HG02610 (cell line): Measurements from ENCODE around the gene NTN1.
"Not testable (repeated sequence)": the region's sequence is repeated elsewhere in the genome, so short reads cannot be mapped to it uniquely, and the experiment has no call there.

Experiments
- ATAC-seq: cut with Tn5 transposase; IDR thresholded peaks from one replicate; pipeline ENCODE4 v1.9.1; 2021; ENCODE audit warnings: mild to moderate bottlenecking, moderate library complexity; ENCODE audit not compliant: unreplicated experiment

The NTN1 gene

DNA sequence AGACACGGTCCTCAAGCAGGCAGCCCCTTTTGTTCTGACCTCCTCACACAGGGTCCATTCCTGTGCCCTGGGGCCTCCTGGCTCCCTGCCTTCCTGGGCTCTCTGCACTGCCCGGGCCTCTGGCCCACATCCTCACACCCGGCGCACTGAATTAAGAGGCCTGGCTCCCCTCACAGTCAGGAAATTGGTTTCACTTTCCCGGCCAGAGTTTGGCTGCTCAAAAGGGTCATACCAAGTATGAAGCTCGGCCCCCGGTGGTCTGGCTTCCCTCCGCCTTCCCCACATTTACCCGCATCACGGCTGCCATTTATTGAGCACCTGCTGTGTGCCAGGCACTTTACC is 220.0 kb downstream of the NTN1 start:
- no peak for ATAC-seq

DNA sequence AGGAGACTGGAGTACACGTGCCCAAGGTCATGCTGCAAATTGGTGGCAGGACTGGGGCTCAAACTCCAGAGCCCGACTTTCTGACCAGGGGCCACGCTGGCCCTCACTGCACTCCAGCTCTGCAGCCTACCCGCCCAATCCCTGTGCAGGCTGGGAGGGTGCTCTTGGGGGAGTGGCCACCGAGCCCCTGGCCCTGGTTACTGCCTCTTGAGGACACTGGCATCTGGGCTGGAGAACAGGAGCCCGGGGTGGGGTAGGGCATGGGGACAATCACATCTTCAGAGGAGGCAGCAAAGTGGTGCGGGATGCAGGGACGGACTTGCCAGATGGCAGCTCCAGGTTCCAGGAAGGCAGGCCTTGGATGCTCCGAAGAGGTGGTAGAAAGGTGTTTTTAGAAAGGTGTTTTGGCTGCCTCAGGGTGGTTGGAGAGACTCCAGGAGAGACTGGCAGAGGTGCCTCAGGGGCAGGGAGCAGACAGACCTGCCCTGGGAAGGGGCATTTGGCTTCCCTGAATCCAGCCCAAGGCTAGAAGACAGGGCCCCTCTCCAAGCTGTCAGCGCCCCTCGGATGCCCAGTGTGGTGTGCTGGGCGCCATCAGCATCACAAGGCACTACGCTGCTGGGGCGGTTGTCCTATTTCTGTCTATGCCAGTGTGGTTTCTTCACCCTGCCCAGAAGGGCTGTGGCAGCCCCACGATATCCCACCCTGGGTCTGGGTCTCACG is 220.6 kb downstream of the NTN1 start:
- no peak for ATAC-seq

DNA sequence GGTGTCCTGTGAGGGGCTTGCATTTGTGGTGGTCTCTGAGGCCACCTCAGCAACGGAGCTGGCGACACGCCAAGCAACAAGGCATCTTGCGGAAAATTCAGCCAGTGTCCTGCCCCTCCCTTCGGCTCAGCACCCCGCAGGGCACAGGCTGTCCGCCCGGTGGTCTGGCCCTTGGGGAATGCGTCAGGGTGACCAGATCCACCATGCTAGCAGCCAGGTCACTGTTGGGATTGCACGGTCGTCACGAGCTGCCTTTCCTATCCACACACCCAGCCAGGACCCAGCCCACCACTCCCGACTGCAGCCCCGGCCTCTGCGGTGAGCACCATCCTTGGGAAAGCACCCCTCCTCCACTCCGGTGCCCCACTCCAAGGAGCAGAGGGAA is 221.2 kb downstream of the NTN1 start:
- ATAC-seq: no peak

DNA sequence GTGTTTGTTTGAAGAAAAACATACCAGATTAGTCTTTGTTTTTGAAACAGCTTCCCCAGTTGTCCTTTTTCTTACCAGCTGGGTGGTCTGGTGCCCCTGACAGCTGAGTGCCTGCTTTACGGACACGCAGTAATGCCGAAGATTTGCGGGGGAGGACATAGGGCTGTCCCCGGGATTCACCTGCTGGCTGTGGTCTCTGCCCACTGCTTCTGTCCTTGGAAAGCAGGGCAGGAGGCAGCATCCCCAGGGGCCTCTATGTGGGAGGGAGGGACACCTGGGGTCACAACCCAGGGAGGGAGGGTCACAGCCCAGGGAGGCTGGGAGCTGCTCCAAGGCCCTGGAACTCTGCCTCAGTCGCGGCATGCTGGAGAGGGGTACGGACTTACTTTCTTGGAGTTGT is 221.7 kb downstream of the NTN1 start:
- no peak for ATAC-seq

DNA sequence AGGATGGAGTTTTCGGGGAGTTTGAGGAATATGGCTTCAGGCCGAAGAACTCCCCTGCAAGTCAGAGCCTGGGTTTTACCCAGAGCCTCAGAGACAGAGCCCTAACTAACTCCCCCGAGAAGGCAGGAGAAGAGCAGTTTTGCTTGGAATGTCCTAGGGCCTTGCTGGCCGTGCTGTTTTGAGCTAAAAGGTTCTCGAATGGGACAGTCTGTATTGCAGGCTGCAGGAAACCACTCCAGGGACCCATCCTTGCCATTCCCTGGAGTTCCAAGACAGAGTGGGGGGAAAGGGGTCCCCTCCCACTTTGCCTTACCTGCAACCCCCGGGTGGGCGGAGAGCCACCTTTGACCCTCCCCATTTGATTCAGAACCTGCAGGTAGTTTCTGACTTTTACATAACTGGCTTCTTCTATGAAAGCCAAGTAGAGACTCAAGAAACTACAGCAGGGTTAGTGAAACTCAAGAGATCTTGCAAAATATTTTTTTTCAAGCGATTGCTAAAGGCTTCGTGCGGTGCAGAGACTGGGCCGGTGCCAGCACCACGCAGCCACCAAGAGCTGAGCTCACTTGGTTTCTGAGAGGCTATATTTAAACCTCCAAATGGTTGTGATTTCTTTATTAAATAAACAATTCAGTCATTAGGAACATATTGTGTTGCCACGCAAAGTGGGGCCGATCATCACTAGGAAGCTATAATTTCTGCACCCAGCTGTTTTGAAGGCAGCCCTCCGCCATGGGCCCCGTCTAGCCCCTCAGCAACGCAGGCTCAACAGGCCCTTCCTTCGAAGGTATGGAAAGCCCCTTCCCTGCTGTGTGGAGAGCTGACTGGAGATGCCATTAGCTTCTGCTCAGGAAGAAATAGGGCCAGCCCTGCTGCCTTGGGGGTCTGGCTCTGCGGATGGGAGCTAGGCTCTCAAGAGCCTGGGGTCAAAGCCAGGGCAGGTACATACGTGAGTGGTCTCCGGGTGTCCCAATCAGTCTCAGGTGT is 223.0 kb downstream of the NTN1 start:
- ATAC-seq: no peak

DNA sequence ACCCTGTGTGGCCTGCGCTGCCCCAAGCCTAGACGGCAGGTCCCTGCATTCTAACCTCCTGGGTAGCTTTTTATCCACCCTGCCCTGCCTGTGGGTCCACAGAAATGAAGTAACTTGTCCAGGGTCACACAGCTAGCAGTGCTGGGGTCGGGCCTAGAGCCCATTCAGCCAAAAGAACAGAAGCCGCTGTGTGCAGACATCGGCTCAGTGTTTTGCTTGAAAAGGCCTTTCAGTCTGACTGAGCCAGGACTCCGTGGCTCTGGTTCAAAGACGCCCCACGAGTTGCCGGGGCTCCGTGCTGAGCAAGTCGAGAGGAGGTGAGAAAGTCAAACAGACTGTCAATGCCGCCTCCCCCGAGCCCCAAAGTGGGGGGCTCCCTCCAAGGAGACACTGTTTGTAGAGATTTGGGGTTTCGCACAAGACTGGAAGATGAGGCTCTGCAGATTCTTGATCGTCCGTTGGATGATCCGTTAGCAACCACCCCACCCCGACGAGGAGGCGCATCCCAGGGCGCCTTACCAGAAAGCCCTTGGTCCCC is 226.2 kb downstream of the NTN1 start:
- no peak for ATAC-seq

DNA sequence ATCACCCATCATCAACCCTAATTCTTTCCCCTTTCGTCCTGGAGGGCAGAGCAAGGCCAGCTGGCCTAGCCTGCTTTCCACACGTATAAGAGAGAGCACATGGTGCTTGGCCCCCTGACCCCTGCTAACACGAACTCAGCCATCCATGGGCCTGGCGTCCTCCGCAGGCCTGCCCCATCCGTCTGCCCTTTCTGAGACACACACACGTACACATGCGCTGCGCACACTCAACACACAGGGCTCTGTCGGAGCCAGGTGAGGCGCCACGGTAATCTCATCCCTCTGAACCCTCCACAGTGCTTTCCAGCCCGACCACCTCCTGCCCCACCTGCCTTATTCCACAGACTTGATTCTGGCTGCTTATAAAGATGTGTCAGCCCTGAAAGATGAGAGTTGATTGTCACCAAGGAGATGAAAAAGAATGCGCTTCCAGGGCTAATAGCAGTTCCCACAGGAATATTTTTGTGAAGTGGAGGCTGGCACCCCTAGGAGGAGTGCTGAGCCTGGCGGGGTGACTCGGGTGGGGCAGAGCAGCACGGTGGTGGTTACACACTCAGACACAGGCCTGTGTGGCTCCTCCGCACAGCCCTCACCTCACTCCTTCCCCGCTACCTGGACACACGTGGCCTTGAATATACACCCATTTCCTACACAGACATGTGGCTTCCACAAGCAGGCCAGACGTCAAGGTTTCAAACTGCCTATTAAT is 228.1 kb downstream of the NTN1 start:
- ATAC-seq: no peak

DNA sequence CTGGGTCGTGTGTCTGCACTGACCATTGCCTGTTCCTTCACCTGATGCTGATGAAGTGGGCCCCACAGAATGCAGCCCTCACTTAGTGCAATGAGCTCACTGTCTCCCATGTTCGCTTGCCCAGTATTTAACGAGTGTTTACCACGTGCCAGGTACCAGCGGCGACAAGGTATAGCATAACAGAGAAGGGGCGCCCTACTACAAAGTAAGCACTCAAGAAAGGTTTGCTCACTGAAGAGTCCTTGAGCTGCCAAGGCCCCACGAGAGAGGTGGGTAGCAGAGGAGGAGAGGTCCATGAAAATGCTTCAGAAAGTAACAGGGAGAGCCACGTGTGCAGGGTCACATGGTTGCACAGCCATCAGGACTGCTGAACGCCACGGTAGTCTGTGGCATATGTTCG is 230.0 kb downstream of the NTN1 start:
- no peak for ATAC-seq

DNA sequence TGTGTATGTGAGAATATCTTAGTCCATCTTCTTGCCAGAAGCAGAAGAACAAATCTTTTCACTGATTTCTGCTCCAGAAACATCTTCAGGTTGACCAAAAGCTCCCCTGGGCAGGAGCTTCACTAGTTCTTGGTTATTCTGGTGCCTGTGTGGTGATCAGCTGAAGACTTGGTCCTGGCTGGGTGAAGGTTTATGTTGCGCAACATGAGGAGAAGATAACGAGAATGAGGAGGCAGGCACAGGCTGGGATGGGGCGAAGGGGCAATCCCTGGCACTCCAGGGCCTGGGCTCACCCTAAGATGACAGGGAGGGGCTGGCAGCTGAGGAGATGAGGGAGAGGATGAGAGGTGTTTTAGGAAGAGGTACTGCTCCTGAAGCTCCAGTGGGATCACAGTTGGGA is 232.0 kb downstream of the NTN1 start:
- no peak for ATAC-seq

DNA sequence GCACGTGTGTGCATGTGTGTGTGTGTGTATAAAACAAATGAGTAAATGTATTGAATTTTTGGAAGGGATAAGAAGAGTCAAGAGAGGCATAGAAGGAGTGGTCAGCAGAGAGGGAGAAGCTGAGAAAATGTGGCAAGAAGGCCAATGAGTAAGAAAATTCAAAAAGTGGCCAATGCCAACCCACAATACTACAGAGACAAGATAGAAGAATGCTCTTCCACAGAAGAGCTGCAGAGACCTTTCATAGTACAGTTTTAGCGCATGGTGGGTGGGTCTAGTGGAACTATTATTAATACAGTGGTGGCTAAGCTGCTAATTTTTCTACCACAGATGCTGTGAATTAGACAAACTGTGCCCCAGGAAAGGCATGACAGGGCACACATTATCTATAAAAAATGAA is 233.5 kb downstream of the NTN1 start:
- no peak for ATAC-seq

DNA sequence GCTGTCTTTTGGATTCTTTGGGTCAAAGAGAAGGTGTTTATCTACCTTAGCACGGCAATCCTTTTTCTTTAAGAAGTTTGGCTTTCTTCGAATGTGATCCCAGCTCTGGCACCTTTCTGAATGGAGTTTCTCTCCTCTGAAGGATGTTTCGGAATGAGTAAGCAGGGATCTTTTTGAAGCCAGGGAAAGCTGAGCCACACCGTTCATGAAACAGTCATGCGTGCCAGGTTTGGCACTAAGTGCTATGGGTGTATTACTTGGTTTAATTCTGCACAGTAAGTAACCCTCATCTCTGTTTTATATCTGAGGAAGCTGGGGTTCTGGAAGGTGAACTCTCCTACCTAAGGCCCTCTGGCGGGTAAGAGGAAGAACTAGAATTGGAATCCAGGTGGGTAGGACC is 234.5 kb downstream of the NTN1 start:
- no peak for ATAC-seq

DNA sequence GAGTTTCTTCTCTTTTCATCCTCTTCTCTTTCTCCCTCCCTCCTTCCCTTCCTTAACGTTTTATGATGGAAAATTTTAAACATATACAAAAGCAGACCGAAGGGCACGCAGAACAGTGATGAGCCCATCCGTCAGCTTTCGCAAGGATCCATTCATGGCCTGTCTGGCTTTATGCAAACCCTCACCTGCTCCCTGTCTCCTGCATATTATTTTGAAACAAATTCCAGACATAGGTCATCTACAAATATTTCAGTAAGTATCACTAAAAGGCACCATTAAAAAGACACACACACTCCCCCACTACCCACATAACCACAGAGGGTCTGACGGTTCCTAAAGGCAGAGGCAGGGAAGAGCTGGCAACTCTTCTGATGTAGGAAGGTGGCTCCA is 235.0 kb downstream of the NTN1 start:
- ATAC-seq: no peak

DNA sequence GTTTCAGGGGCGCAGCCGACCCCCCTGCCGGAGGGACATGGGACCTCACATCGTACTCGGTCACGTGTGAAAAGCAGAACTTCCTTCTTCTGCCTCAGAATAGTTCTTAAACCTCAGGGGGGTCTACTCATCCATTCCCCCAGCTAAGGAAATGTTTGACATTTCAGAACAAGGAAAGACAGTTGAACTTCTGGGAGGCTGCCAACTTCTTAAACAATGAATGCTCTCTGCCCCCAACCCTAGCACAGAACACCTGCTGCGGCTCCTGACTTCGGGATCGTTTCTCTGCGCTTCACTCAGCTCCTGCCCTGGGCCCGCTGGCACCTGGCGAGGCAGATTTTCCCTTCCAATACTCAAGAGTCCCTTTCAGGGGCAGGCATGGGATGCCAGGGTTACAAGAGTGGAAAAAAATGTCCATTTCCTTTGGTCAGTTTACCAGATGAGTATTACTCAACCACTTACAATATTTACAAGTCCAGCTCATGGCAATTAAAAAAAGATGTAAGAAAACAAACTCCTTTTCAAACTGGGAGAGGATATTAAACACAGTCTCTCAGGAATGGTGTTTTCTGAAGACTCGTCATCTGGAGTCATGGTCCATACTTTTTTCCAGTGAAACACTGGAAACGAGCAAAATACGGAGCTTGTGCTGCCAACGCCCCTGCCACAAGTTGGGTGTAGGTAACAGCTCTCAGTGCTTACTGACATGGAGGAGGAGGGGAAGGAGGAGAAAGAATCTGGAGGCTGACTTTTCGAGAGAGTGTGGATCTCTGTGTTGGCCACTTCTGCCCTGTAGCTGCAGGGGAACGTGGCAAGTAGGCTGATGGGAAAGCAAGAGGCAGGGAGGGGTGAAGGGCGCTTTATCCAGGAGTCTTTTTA is 235.7 kb downstream of the NTN1 start:
- no peak for ATAC-seq

DNA sequence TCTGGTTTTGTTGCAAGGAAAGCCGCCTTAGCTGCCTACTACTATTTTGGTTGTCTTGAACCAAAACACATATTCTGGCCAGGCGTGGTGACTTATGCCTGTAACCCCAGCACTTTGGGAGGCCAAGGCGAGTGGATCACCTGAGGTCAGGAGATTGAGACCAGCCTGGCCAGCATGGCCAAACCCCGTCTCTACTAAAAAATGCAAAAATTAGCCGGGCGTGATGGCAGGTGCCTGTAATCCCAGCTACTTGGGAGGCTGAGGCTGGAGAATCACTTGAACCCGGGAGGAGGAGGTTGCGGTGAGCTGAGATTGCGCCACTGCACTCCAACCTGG is 236.3 kb downstream of the NTN1 start:
- ATAC-seq: not testable (repeated sequence)

DNA sequence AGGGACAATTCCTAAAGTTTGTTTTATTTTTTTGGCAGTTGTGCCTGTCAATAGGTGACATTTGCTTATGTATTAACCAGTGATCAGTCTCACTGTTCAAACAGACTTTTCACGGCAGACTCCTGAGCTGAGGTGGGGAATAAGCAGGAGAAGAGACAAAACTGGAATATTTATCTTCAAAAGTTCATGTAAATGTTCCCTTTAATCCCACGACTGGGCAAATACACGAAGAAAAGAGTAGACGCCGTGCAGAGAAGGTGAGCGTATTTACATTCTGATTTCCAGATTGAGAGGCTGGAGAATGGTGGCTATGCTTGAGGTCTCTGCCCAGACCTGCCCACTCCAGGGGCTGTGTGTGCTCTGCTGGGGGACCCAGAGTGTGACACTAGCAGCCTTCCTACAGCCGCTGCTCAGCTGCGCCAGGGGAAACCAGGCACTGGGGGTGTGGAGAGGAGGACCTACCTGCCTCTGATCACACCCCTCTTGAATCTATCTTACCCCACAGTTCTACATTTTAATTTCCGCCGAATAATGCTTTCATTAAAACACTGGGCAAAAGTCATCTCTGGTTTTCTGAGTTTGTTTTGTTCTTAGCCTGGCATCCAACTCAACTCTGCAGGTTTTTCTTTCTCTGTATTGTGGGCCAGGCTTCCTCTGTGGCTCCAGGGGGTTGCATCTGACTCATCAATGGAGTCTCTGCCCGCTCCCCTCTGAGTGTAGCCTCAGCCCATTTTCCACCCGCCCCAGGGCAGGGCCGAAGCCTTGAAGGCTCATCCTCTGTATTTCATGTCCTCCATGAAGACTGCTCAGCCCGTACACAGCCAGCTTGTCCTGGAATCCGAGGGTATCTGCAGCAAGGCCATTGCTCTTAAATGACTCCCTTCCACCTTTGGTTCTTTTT is 237.1 kb downstream of the NTN1 start:
- no peak for ATAC-seq

DNA sequence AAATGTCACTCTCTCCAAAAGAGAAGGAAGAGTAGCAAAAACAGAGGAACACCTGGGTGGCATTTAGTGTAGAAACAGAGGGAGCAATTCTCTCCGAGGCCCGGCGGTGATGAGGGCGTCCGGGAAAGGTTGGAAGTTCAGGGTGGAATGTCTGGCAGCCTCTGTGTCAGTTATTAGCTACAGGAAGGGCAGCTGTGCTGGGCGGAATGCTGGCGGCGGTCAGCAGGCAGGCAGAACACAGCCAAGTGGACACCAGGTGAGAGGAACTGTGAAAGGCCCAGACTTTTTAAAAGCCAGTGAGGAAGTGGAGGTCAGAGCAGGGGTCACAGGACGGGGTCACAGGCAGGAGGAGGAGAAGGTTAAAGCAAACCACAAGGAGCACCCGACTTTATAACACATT is 238.1 kb downstream of the NTN1 start:
- no peak for ATAC-seq

DNA sequence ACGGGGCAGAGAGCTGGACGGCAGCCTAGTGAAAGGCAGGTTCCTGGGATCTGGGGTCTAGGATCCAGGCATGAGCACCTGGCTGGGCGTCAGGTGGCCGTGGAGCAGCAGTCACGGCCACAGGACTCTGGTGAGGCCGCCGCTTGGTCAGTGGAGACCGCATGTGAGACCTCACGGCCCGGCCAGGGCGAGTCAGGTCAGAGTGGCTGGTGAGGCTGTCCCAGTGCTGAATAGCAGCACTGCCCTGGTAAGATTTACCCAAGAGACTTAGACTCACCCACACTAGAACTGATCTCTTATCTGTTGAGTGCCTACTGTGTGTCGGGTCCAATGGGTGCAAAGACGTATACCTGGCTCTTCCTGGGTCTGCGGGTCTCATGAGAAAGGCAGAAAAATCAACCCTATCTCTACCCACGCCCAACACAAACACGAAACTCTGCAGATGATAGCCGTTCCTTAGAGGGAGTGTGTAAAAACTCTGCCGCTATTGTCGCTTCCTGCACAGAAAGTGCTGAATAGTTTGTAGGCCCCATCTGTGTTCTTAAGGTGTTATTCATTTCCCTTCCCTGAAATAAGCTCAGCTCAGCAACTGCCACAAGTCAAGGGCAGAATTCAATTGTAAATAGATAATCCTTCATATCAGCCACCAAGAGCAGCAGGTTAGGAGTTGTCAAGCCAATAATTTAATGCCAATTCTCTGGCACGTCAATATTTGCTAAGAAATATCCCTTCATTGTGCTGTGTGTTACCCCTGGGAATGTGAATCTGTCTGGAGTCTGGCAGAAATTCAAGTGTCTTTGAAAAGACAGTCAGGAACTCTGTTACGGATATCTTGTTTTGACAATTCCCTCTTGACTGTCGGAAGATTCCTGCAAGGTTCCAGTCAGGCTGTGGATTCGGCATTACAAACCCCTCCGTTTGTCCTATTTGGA is 240.0 kb downstream of the NTN1 start:
- no peak for ATAC-seq

DNA sequence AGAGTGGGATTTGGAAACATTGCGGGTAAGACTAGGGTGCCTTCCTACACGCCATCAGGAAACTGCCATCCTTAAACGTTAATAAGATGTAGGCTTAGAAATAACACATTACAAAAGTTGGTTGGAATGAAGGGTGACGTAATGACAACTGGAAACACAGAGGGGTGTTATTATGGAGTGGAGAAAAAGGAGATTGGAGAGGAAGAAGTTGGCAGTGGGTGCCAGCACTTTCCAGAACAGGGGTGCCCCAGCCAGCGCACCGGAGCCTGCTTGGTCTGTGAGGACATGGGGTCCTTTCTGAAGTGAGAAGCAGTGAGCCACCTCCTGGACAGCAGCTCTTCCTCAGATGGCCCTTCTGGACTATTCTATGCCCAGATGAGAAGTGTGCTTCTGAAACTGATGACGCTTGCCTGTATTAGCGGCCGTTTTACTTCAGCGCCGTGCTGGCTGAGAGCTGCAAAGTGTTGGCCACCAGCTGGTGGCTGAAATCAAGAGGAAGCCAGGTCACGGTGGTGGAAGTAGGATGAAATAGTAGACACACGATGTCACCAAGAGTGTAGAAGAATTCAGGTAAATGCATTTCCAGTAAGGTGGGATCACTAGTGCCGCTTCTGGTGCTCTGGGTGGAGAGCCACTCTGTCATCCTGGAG is 244.8 kb downstream of the NTN1 start:
- ATAC-seq: no peak
